GM12864 (cell line): ENCODE results near the gene SGCA.
A peak's percentile ranks its signal among the peaks of the same experiment; 100 is the strongest.

Experiments used
- DNase-seq: peaks from one replicate; pipeline ENCODE4 v3.0.0-alpha.2; 2011; ENCODE audit warnings: low read depth
- H3K4me3 ChIP-seq: 2 replicates; pipeline ENCODE4 v1.5.1; 2011; ENCODE audit warnings: mild to moderate bottlenecking, low read depth, low read length, control low read depth
- TF ChIP-seq, protein P1 (sequence below): IDR thresholded peaks from 2 replicates; pipeline ENCODE4 v1.5.1; 2011; ENCODE audit warnings: low read depth, mild to moderate bottlenecking, moderate library complexity, low read length, control low read depth, inconsistent platforms; ENCODE audit errors: missing control alignments

Gene SGCA

GRCh38 chr17:50165466-50165865, 339 bp upstream of the SGCA start:
- no peak overlapping the region for H3K4me3 ChIP-seq
- TF ChIP-seq, protein P1, sequence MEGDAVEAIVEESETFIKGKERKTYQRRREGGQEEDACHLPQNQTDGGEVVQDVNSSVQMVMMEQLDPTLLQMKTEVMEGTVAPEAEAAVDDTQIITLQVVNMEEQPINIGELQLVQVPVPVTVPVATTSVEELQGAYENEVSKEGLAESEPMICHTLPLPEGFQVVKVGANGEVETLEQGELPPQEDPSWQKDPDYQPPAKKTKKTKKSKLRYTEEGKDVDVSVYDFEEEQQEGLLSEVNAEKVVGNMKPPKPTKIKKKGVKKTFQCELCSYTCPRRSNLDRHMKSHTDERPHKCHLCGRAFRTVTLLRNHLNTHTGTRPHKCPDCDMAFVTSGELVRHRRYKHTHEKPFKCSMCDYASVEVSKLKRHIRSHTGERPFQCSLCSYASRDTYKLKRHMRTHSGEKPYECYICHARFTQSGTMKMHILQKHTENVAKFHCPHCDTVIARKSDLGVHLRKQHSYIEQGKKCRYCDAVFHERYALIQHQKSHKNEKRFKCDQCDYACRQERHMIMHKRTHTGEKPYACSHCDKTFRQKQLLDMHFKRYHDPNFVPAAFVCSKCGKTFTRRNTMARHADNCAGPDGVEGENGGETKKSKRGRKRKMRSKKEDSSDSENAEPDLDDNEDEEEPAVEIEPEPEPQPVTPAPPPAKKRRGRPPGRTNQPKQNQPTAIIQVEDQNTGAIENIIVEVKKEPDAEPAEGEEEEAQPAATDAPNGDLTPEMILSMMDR: no peak
- no peak for DNase-seq

DNA sequence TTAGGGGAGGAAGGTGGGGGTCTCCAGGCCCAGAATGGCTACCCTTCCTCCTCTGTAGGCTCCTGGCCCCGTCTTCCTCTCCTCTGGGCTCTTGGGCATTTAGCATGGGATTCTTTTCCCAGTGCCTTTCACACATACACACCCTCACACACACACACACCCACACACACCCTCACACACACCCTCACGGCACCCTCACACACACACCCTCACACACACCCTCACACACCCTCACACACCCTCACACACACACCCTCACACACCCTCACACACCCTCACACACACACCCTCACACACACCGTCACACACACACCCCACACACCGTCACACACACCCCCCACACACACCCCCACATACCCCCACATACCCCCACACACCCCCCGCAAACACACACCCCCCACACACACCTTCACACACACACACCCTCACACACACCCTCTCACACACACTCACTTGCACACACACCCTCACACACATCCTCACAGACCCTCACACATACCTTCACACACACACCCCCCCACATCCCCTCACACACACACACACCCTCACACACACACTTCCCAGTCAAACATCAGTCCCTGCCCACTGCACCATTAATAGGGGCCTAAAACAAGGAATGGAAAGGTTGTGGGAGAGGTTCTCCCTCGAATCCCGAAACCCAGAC, 845 bp downstream of the SGCA start:
- no peak overlapping the region for H3K4me3 ChIP-seq
- DNase-seq: no peak
- TF ChIP-seq, protein P1: no peak

GRCh38 chr17:50167371-50167770, 1.6 kb downstream of the SGCA start:
- no peak overlapping the region for H3K4me3 ChIP-seq

DNA sequence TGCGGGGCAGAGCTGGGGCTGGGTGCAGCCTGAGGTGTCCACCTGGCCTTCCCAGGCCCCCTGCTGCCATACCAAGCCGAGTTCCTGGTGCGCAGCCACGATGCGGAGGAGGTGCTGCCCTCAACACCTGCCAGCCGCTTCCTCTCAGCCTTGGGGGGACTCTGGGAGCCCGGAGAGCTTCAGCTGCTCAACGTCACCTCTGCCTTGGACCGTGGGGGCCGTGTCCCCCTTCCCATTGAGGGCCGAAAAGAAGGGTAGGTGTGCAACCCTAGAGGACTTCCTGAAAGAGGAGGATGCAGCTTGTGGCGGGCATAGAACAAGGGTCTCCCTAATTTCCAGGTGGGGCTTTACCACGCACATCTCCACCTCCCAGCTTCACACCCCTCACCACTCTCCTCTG, 2.5 kb downstream of the SGCA start:
- no peak overlapping the region for H3K4me3 ChIP-seq
- DNase-seq: no peak
- TF ChIP-seq, protein P1: no peak

More at GRCh38 chr17:50167371-50167770, 1.6 kb downstream of the SGCA start:
- TF ChIP-seq, protein P1: no peak
- no peak for DNase-seq

GRCh38 chr17:50169121-50169764, 3.4 kb downstream of the SGCA start:
- DNase-seq: no peak
- no peak overlapping the region for H3K4me3 ChIP-seq
- TF ChIP-seq, protein P1: peak; percentile 94

DNA sequence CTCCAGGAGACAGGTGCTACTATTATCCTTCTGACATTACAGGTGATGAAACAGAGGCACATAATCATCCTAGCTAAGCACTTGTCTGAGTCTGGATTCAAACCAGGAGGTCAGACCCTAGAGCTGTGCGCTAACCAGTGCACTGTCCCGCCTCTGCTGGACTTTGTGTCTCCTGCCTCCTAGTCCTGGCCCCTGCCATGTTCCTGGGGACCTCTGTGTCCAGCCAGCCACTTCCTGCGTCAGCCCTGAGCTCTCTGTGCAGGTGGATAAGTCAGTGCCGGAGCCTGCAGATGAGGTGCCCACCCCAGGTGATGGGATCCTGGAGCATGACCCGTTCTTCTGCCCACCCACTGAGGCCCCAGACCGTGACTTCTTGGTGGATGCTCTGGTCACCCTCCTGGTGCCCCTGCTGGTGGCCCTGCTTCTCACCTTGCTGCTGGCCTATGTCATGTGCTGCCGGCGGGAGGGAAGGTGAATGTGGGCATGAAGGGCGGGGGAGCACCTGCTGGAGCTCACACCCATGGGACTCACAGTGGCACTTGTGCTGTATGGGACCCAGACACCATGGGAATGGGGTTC, 4.2 kb downstream of the SGCA start:
- no peak for DNase-seq
- TF ChIP-seq, protein P1: no peak
- no peak overlapping the region for H3K4me3 ChIP-seq
